HCT116 (cell line): ENCODE results near the gene ANKRD13B. TPM values are rescaled to one million over a fixed set of nuclear protein-coding genes. Genes with fewer than 3 reads are reported as not detected.

Experiments used
- ATAC-seq: fragments of 200-7000 bp; cut with Tn5 transposase; 2 replicates; pipeline ENCODE4 v1.9.1; 2020; ENCODE audit warnings: mild to moderate bottlenecking, moderate library complexity
- BruUV-seq: library from RNA; stranded (reverse); fragments of 400-500 nt; replicated peaks from 2 replicates; lab custom pipeline; 2021; lab: Mats Ljungman, UMichigan
- CTCF ChIA-PET: fragments of 300-600 bp; sonication (Branson Sonifier 250); formaldehyde crosslinking; loops from one replicate; lab custom pipeline; 2021; ENCODE audit warnings: antibody characterized with exemption; lab: Charles Lee
- POLR2A ChIA-PET: fragments of 300-600, 350-600 bp; sonication (Branson Sonifier 250); formaldehyde crosslinking; loops from one replicate; lab custom pipeline; 2021; ENCODE audit warnings: antibody characterized with exemption; lab: Charles Lee
- RAD21 ChIA-PET, 2 experiments: fragments of 300-600 bp; sonication (Branson Sonifier 250); formaldehyde crosslinking; loops; one replicate each; lab custom pipeline; 2023; ENCODE audit warnings: low total read pairs in 2 of 2; ENCODE audit not compliant: uncharacterized antibody in 2 of 2, unreplicated experiment in 2 of 2, low non-redundant PET in 1 of 2; lab: Charles Lee
- DNase-seq: peaks from one replicate; pipeline ENCODE4 v3.0.0-alpha.2; 2010; ENCODE audit warnings: low read depth, low spot score
- H2AFZ ChIP-seq: fragments of 200-600 bp; shearing (Covaris generic), sonication (generic); 2 replicates; pipeline ENCODE4 v1.6.1; 2017; ENCODE audit warnings: low read depth, mixed run types, mixed read lengths, antibody characterized with exemption, low read length; ENCODE audit not compliant: poor library complexity, severe bottlenecking
- H3K27ac ChIP-seq: 2 replicates; pipeline ENCODE4 v1.5.1; 2012; ENCODE audit warnings: low read depth, low read length
- H3K27me3 ChIP-seq: fragments of 200-600 bp; sonication (generic); 2 replicates; pipeline ENCODE4 v1.6.1; 2016; ENCODE audit warnings: mixed run types, low read length, mixed read lengths; ENCODE audit not compliant: insufficient read depth
- H3K36me3 ChIP-seq, 2 experiments: fragments of 200-500 bp in 1 of 2; fragments of 200-600 bp in 1 of 2; sonication (Bioruptor generic) in 1 of 2; sonication (generic) in 1 of 2; 2 replicates each; pipeline versions ENCODE4 v1.5.1 to v1.6.1; 2014 to 2016; ENCODE audit warnings: low read length in 2 of 2, inconsistent platforms in 1 of 2, mixed read lengths in 1 of 2, mixed run types in 1 of 2; ENCODE audit not compliant: insufficient read depth in 2 of 2, control insufficient read depth in 1 of 2
- H3K4me1 ChIP-seq, 2 experiments: fragments of 200-600 bp in 1 of 2; sonication (generic) in 1 of 2; 2 replicates each; pipeline versions ENCODE4 v1.5.1 to v1.6.1; 2012 to 2017; ENCODE audit warnings: low read length in 2 of 2, inconsistent platforms in 1 of 2, mild to moderate bottlenecking in 1 of 2, mixed read lengths in 1 of 2, mixed run types in 1 of 2, moderate library complexity in 1 of 2; ENCODE audit not compliant: insufficient read depth in 2 of 2, control insufficient read depth in 1 of 2
- H3K4me2 ChIP-seq: fragments of 200-600 bp; sonication (generic); 2 replicates; pipeline ENCODE4 v1.6.1; 2017; ENCODE audit warnings: mixed run types, low read length, mixed read lengths
- H3K4me3 ChIP-seq, 2 experiments: fragments of 200-600 bp in 1 of 2; sonication (generic) in 1 of 2; replicated peaks in 1 of 2; 2 replicates each; pipeline ENCODE4 v1.5.1; 2011 to 2016; ENCODE audit warnings: low read length in 2 of 2, control low read depth in 1 of 2, low read depth in 1 of 2, mild to moderate bottlenecking in 1 of 2, mixed read lengths in 1 of 2, mixed run types in 1 of 2
- H3K79me2 ChIP-seq: fragments of 200-600 bp; sonication (generic); 2 replicates; pipeline ENCODE4 v1.6.1; 2017; ENCODE audit warnings: mild to moderate bottlenecking, mixed run types, low read length, moderate library complexity, mixed read lengths; ENCODE audit not compliant: insufficient read depth
- H3K9ac ChIP-seq: fragments of 200-600 bp; sonication (generic); 2 replicates; pipeline ENCODE4 v1.6.1; 2016; ENCODE audit warnings: low read length, mixed read lengths
- H3K9me2 ChIP-seq: fragments of 200-600 bp; sonication (generic), shearing (Covaris generic); 2 replicates; pipeline ENCODE4 v1.6.1; 2017; ENCODE audit warnings: mixed run types, mild to moderate bottlenecking, moderate library complexity; ENCODE audit not compliant: insufficient read depth
- H3K9me3 ChIP-seq, 2 experiments: fragments of 200-500 bp in 1 of 2; fragments of 200-600 bp in 1 of 2; sonication (Bioruptor generic) in 1 of 2; sonication (generic) in 1 of 2; 2 replicates each; pipeline ENCODE4 v1.6.1; 2014 to 2017; ENCODE audit warnings: low read length in 2 of 2, mixed read lengths in 2 of 2, inconsistent platforms in 1 of 2, low read depth in 1 of 2, mild to moderate bottlenecking in 1 of 2, mixed run types in 1 of 2, moderate library complexity in 1 of 2; ENCODE audit not compliant: control insufficient read depth in 1 of 2, insufficient read depth in 1 of 2
- H4K20me1 ChIP-seq: fragments of 200-600 bp; sonication (generic), shearing (Covaris generic); 2 replicates; pipeline ENCODE4 v1.6.1; 2017; ENCODE audit warnings: mixed run types, mild to moderate bottlenecking, moderate library complexity; ENCODE audit not compliant: insufficient read depth
- CEBPB ChIP-seq: IDR thresholded peaks from 2 replicates; pipeline ENCODE4 v1.6.1; 2012; ENCODE audit warnings: low read depth
- EZH2 ChIP-seq: fragments of 200-600 bp; sonication (generic); IDR thresholded peaks from 2 replicates; pipeline ENCODE4 v1.6.1; 2017; ENCODE audit warnings: antibody characterized with exemption, mixed run types
- EZH2phosphoT487 ChIP-seq: fragments of 200-600 bp; IDR thresholded peaks from 2 replicates; pipeline ENCODE4 v1.6.1; 2018; ENCODE audit warnings: antibody characterized with exemption, borderline replicate concordance
- JUND ChIP-seq: IDR thresholded peaks from 2 replicates; pipeline ENCODE4 v1.6.1; 2012
- MAX ChIP-seq: IDR thresholded peaks from 2 replicates; pipeline ENCODE4 v1.6.1; 2012
- POLR2A ChIP-seq: IDR thresholded peaks from 2 replicates; pipeline ENCODE4 v1.7.0; 2011; ENCODE audit warnings: borderline replicate concordance; ENCODE audit not compliant: insufficient read depth, insufficient read length; ENCODE audit errors: extremely low read depth
- RAD21 ChIP-seq: IDR thresholded peaks from 2 replicates; pipeline ENCODE4 v1.6.1; 2012; ENCODE audit warnings: low read depth, mild to moderate bottlenecking
- SIN3A ChIP-seq: IDR thresholded peaks from 2 replicates; pipeline ENCODE4 v1.6.1; 2012; ENCODE audit warnings: low read depth
- SP1 ChIP-seq: IDR thresholded peaks from 2 replicates; pipeline ENCODE4 v1.6.1; 2012; ENCODE audit warnings: low read depth
- SRF ChIP-seq: IDR thresholded peaks from 2 replicates; pipeline ENCODE4 v1.6.1; 2012; ENCODE audit warnings: low read depth
- TCF7L2 ChIP-seq: IDR thresholded peaks from 2 replicates; pipeline ENCODE4 v1.7.0; 2011; ENCODE audit warnings: borderline replicate concordance, inconsistent platforms; ENCODE audit not compliant: insufficient read depth, insufficient read length; ENCODE audit errors: extremely low read depth
- YY1 ChIP-seq: IDR thresholded peaks from 2 replicates; pipeline ENCODE4 v1.6.1; 2011; ENCODE audit warnings: low read length, low read depth, moderate library complexity, mild to moderate bottlenecking; ENCODE audit not compliant: insufficient replicate concordance; ENCODE audit errors: extremely low read depth
- ZFX ChIP-seq: fragments of 450-650 bp; IDR thresholded peaks from 2 replicates; pipeline ENCODE4 v1.6.1; 2017
- intact Hi-C: fragments of 100-400 bp; cut with micrococcal nuclease; formaldehyde crosslinking; loops from 2 replicates; pipeline ENCODE4 v1.10.0; 2022
- total RNA-seq: library from RNA; stranded (reverse); gene quantifications from one replicate; pipeline ENCODE4 v1.2.1, GENCODE V29; 2021; ENCODE audit not compliant: unreplicated experiment
- TF ChIP-seq, protein P1 (sequence below): IDR thresholded peaks from 2 replicates; pipeline ENCODE4 v1.6.1; 2012
- TF ChIP-seq, protein P2 (sequence below), 3 experiments: fragments of 200-600 bp in 1 of 3; sonication (generic) in 1 of 3; IDR thresholded peaks in 2 of 3; conservative IDR thresholded peaks in 1 of 3; 2 replicates each; pipeline ENCODE4 v1.5.1; 2012 to 2017; ENCODE audit warnings: low read depth in 2 of 3, low read length in 2 of 3, antibody characterized with exemption in 1 of 3, borderline replicate concordance in 1 of 3, control low read depth in 1 of 3, mild to moderate bottlenecking in 1 of 3, mixed read lengths in 1 of 3, mixed run types in 1 of 3, moderate library complexity in 1 of 3; ENCODE audit not compliant: insufficient read depth in 1 of 3

The ANKRD13B gene
- total RNA-seq, 1 experiment from 2014 or later: 27.4 TPM

DNA sequence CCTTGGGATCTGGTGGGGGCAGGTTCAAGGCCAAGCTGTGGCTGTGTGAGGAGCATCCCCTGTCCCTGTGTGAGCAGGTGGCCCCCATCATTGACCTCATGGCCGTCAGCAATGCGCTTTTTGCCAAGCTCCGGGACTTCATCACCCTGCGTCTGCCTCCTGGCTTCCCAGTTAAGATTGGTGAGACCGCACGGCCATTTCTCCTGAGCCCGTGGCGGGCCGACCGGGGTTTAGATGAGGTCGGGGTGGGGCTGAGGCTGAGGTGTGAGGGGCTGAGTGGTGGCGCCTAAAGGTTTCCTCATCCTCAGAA lies 19.1 kb downstream of the ANKRD13B start:
- no peaks in the 10 kb centered on the region for H3K9me3 ChIP-seq
- ChIA-PET POLR2A (no interaction called here), RAD21 (no interaction called here), CTCF (no interaction called here)
- no peaks in the 10 kb centered on the region for H3K36me3 ChIP-seq
- ATAC-seq: no peak
- BruUV-seq: no TSS peak
- H3K4me3 ChIP-seq: no peak overlapping the region
- no peak overlapping the region for H3K4me2 ChIP-seq
- intact Hi-C loops: no loop called here
- no peak overlapping the region for H3K9ac ChIP-seq
- H3K27ac ChIP-seq: no peak overlapping the region
- H4K20me1 ChIP-seq: no peaks in the 10 kb centered on the region
- no peaks in the 10 kb centered on the region for H3K27me3 ChIP-seq
- no peak for DNase-seq
- peaks cover 0 to 14% of the 10 kb centered on the region in 2 experiments; a peak in 1 of 4 replicates for H3K4me1 ChIP-seq
- no peak for TF ChIP-seq SIN3A
- H2AFZ ChIP-seq: no peak overlapping the region
- peaks cover 2% of the 10 kb centered on the region; the same call in 1 of the 2 replicates for H3K79me2 ChIP-seq
- no peaks in the 10 kb centered on the region for H3K9me2 ChIP-seq

- Histone ChIP-seq H4K20me1 (no peaks in the 10 kb centered on the region), H3K4me3 (no peak overlapping the region), H3K36me3 (no peaks in the 10 kb centered on the region), H3K79me2 (no peaks in the 10 kb centered on the region; the same call in 1 of the 2 replicates), H3K4me2 (no peak overlapping the region), H3K9me3 (no peaks in the 10 kb centered on the region), H3K27me3 (no peaks in the 10 kb centered on the region), H3K9ac (no peak overlapping the region), H2AFZ (no peak overlapping the region), H3K27ac (no peak overlapping the region), H3K4me1 (peaks cover 5 to 20% of the 10 kb centered on the region in 2 experiments), H3K9me2 (no peaks in the 10 kb centered on the region)
- ATAC-seq: no peak
- intact Hi-C loops: no loop called here
- RAD21 ChIA-PET: no interaction called here
- POLR2A ChIA-PET: no interaction called here
- DNase-seq: no peak
- no TSS peak for BruUV-seq
- CTCF ChIA-PET: no interaction called here
- TF ChIP-seq ZFX (no peak), CEBPB (no peak), POLR2A (no peak), RAD21 (no peak), SIN3A (no peak), EZH2phosphoT487 (no peak), TCF7L2 (no peak), YY1 (no peak), JUND (no peak), SRF (no peak), MAX (no peak), SP1 (no peak), EZH2 (no peak)
- TF ChIP-seq, protein P1, sequence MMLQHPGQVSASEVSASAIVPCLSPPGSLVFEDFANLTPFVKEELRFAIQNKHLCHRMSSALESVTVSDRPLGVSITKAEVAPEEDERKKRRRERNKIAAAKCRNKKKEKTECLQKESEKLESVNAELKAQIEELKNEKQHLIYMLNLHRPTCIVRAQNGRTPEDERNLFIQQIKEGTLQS: no peak
- TF ChIP-seq, protein P2, sequence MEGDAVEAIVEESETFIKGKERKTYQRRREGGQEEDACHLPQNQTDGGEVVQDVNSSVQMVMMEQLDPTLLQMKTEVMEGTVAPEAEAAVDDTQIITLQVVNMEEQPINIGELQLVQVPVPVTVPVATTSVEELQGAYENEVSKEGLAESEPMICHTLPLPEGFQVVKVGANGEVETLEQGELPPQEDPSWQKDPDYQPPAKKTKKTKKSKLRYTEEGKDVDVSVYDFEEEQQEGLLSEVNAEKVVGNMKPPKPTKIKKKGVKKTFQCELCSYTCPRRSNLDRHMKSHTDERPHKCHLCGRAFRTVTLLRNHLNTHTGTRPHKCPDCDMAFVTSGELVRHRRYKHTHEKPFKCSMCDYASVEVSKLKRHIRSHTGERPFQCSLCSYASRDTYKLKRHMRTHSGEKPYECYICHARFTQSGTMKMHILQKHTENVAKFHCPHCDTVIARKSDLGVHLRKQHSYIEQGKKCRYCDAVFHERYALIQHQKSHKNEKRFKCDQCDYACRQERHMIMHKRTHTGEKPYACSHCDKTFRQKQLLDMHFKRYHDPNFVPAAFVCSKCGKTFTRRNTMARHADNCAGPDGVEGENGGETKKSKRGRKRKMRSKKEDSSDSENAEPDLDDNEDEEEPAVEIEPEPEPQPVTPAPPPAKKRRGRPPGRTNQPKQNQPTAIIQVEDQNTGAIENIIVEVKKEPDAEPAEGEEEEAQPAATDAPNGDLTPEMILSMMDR (IDR thresholded peaks at IDR 0.05 in 2 of 3, conservative IDR thresholded peaks at IDR 0.05 in 1 of 3; ENCODE audit: borderline replicate concordance in 1 of 3, insufficient read depth in 1 of 3, low read depth in 2 of 3, low read length in 2 of 3): no peak
Observed at GRCh38 chr17:29612404-29613280, 19.7 kb downstream of the ANKRD13B start.
